GM18873 (cell line): ENCODE measurements around the gene DEGS2.

Experiments
- ATAC-seq: cut with Tn5 transposase; IDR thresholded peaks from one replicate; pipeline ENCODE4 v1.9.1; 2021; ENCODE audit warnings: mild to moderate bottlenecking, moderate library complexity, moderate number of reproducible peaks; ENCODE audit not compliant: unreplicated experiment, low FRiP score

DEGS2 gene

GRCh38 chr14:100150932-100151587, 8.4 kb downstream of the DEGS2 start:
- ATAC-seq = no peak

- no peak for ATAC-seq
These were observed 9.4 kb downstream of the DEGS2 start for GRCh38 chr14:100149851-100150611.

GRCh38 chr14:100148837-100149731, 10.4 kb downstream of the DEGS2 start:
- no peak for ATAC-seq

DNA sequence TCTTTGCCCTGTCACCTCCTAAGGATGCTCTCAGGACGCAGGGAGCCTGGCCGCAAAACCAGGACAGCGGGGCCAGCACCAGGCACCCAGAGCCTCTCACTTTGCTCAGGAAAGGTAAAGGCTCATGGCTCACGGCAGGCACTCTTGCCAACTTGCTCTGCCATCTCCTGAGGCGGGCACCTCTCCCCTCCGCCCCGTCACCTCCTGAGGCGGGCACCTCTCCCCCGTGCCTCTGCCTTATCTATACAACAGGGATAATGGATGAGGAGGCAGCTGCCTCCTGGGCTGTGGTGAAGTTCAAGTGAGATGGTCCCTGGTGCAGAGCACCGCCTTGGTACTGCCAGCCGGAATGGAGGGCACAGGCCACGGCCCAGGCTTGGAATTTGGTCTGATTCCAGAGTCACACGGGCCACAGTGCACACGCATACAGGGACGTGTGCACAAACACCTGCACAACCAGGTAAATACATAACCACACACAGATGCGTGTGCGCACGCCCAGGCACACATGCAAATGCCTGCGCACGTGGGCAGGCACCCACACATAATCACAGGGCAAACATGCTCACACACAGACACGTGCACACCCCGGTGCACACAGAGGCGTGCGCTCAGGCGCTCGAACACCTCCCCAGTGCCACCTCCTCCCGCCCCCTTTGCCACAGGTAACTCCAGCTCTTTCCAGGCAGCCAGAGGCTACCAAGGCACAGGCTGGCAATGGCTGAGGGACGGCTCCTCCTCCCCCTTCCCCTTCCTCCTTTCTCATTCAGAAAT, 11.6 kb downstream of the DEGS2 start:
- no peak for ATAC-seq

DNA sequence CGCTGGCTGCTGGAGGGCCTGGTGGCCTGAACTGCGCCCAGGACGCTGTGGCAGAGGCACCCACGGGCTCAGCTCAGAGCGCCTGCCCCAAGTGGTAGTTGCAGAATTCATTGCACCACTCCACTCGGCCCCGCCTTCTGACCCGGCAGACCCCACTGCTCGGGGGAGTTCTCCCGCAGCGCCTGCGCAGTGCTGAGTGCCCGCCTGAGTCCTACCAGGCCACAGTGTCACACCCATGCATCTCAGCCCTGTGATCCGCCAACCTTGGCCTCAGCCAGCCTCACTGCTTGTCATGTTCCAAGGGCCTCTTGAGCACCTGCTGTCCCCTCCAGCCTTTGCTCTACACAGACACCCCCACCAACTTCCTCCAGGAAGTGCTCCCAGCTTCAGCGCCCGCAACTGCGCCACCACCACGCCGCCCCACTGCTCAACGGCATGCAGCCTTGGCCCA, 12.2 kb downstream of the DEGS2 start:
- no peak for ATAC-seq

GRCh38 chr14:100146531-100147091, 12.8 kb downstream of the DEGS2 start:
- ATAC-seq = no peak

DNA sequence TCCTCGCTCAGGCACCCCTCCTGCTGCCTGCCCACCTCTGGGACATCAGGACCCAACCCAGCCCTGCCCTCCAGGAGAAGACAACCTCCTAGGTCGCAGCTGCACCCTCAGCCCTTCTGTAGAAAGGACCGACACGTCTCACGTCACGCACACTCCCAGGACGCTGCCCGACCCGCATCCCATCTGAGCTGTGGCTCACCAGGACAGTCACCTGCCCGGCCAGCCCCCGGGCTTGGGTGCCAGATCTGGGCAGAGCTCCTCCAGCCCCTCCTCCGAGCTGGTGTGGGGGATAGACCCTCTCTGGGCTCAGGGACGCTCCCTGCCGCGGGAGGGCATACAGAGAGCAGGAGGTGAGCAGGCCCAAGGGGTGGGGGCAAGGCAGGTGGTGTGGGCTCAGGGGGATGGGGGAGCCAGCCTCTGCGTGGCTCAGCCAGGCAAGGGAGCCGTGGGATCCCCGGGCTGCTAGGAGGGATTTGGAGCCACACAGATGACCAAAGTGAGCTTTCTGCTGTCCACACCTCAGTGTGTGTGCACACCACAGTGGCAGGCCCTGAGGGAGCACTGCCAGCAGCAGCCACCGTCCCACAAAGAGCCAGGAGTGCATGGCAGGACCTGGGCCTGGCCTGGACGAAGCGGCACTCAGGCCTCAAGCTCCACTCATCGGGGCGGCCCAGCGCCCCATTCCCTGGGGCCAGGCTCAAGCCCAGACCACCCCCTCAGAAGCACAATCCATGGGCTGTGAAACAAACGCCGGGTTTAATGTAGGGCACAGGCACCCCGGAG, 13.6 kb downstream of the DEGS2 start:
- ATAC-seq = no peak

GRCh38 chr14:100144996-100145646, 14.3 kb downstream of the DEGS2 start:
- ATAC-seq = no peak

DNA sequence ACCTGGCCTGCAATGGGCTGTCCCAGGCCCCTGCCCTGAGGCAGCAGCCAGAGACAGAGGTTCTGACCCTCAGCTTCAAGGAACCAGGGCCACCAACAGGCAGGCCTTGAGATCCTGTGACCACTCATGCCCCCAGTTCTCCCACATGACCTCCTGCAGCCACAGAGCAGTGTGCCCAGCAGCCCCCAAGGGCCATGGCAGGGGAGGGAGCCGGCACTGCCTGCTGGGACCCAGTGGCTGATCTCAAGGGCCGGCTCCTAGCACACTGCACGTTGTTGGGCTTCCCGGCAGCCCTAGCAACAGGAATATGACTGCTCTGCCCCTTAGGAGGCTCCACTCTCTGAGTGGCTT, 14.8 kb downstream of the DEGS2 start:
- no peak for ATAC-seq

DNA sequence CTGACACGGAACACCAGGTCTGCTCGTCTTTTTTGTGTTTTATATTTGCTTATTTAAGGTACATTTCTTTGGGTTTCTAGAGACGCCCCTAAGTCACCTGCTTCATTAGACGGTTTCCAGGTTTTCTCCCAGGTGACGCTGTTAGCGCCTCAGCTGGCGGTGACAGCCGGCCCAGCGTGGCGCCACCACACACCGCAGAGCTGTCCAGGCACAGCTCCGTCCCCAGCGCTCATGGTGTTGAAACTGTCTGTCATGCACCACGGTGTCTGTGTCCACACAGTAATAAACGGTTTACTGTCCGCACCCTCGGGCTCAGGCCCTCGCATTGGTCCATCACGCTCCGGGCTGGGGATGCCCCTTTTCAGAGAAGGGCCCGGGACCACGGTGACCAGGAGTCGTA, 15.5 kb downstream of the DEGS2 start:
- no peak for ATAC-seq

GRCh38 chr14:100143523-100143922, 15.9 kb downstream of the DEGS2 start:
- no peak for ATAC-seq

GRCh38 chr14:100142073-100143040, 17.1 kb downstream of the DEGS2 start:
- no peak for ATAC-seq

GRCh38 chr14:100141098-100141497, 18.3 kb downstream of the DEGS2 start:
- no peak for ATAC-seq

- ATAC-seq = no peak
These were observed 18.9 kb downstream of the DEGS2 start for GRCh38 chr14:100140452-100141078.

DNA sequence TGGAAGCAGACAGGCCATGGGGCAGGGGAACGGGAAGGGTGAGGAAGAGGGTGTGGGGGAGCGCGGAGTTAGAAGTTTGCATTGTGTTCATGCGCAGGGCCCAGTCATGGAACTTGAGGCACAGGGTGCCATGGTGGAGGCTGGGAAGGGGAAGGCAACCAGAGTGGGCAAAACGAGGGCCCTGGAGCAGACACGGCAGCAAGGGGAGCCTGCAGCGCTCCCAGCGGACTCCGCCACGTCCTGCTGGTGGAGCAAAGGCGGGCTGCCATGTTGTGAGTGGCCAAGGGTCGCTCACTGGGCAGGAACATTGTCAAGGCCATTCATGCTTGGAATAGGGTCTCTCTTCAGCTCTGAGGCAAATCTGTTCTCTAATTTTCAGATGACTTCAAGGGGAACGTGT, 20.5 kb downstream of the DEGS2 start:
- ATAC-seq = no peak

GRCh38 chr14:100138082-100138787, 21.2 kb downstream of the DEGS2 start:
- ATAC-seq = no peak

DNA sequence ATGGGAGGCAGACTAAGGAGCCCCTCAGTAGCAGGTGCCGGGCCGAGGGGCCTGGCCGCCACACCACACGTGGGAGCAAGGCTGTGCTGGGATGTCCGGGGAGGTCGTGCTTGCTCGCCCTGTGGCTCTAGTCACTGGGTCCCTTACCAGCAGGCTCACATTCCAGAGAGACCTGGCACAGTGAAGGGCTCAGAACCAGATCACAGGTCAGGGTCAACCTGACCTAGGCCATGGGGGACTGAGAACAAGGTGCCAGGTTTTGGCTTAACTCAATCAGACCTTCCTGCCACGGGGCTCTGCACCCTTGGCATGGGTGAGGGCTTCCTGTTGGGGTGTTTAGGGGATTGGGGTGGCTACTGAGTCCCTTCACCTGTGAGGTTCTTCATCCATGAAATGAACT, 22.3 kb downstream of the DEGS2 start:
- ATAC-seq = no peak
